Gastroesophageal sphincter (tissue), 4 donors: ENCODE measurements around the gene CDC42BPB. TPM values are rescaled to one million over a fixed set of nuclear protein-coding genes. Genes with fewer than 3 reads are reported as not detected.

Source experiments
- ATAC-seq: fragments of 150-250 bp; one replicate; pipeline ENCODE4 v1.9.1; 2016; ENCODE audit warnings: mild to moderate bottlenecking, moderate library complexity
- H3K27ac ChIP-seq, 4 donors: fragments of 200-600 bp; sonication (generic) in 3 of 4; 1 replicate in 3 of 4; 2 replicates in 1 of 4; pipeline ENCODE4 v1.5.1; 2016 to 2019
- H3K27me3 ChIP-seq: fragments of 200-600 bp; sonication (generic); one replicate; pipeline ENCODE4 v1.5.1; 2019
- H3K36me3 ChIP-seq, 2 donors: fragments of 200-600 bp; sonication (generic); one replicate each; pipeline ENCODE4 v1.5.1; 2019; ENCODE audit warnings: control low read depth in 1 of 2
- H3K4me1 ChIP-seq, 3 donors: fragments of 200-600 bp; sonication (generic); 1 replicate in 2 of 3; 2 replicates in 1 of 3; pipeline ENCODE4 v1.5.1; 2016 to 2019; ENCODE audit warnings: control low read depth in 2 of 3
- H3K4me3 ChIP-seq, 2 donors: fragments of 200-600 bp; sonication (generic); one replicate each; pipeline ENCODE4 v1.5.1; 2019; ENCODE audit warnings: mild to moderate bottlenecking in 1 of 2, moderate library complexity in 1 of 2
- H3K9me3 ChIP-seq, 3 donors: fragments of 200-600 bp; sonication (generic); one replicate each; pipeline ENCODE4 v1.5.1; 2017 to 2019; ENCODE audit warnings: control low read depth in 2 of 3
- EP300 ChIP-seq: sonication (generic); formaldehyde crosslinking; IDR thresholded peaks from one replicate; pipeline ENCODE4 v1.6.1; 2017; ENCODE audit warnings: antibody characterized with exemption, mild to moderate bottlenecking
- POLR2A ChIP-seq, 2 donors: fragments of 450-650 bp; IDR thresholded peaks; one replicate each; pipeline ENCODE4 v1.6.1; 2017; ENCODE audit warnings: antibody characterized with exemption in 2 of 2, mild to moderate bottlenecking in 2 of 2, moderate library complexity in 1 of 2
- POLR2AphosphoS5 ChIP-seq: sonication (generic); formaldehyde crosslinking; IDR thresholded peaks from one replicate; pipeline ENCODE4 v1.6.1; 2017; ENCODE audit warnings: antibody characterized with exemption
- WGBS, 2 donors: methylation state at CpG; one replicate each; pipeline ENCODE4 v1.1.5; 2018; ENCODE audit warnings: low coverage in 1 of 2; 5-methylcytosine and 5-hydroxymethylcytosine counted together
- total RNA-seq, 4 donors: library from RNA; depleted of rRNA; stranded (reverse); fragments of >200 nt; gene quantifications; one replicate each; pipeline ENCODE4 v1.1.0, GENCODE V29; 2016
- TF ChIP-seq, protein P1 (sequence below), 4 experiments: fragments of 200-600 bp in 2 of 4; fragments of 450-650 bp in 2 of 4; sonication (generic) in 1 of 4; IDR thresholded peaks; one replicate each; pipeline ENCODE4 v1.5.1; 2017 to 2019; ENCODE audit warnings: antibody characterized with exemption in 4 of 4, mild to moderate bottlenecking in 2 of 4, moderate library complexity in 2 of 4

Gene CDC42BPB
- total RNA-seq, 4 donors from 2014 or later = 86.7 to 151 (median 97.3) TPM

DNA sequence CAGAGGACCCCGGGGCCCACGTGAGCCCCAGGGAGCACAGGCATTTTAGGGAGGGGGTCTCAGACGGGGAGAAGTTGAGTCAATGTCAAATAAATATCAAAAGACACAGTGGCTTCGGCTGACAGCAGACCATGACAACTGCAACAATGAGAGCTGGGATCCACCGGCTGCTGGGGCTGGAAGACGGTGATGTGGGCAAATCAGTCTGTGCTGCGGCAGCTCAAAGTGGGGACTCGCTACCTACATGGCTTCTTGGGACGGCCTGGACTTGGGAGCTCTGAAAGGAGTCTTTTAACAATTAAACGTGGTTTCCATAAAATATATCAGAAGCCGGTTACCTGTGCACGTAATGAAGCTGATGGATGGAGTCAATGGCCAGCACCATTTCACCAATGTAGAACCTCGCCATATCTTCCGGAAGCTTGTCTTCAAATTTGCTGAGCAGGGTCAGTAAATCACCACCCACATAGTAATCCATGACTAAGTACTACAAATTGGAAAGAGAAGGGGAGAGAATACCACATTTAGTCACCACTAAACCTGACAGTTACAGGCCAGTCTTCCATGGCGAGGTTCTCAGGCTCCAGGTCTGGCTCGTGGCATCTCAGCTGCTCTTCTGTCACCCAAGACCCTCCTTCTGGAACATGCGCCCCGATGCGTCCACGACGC is 58.0 kb downstream of the CDC42BPB start:
- ATAC-seq = no peak
- no peaks in the 10 kb centered on the region for H3K9me3 ChIP-seq
- no peak overlapping the region for H3K27ac ChIP-seq
- H3K27me3 ChIP-seq = no peaks in the 10 kb centered on the region
- H3K4me3 ChIP-seq = no peak overlapping the region
- TF ChIP-seq EP300 = no peak
- no peak for TF ChIP-seq POLR2A (IDR thresholded peaks at IDR 0.05)
- no peak for TF ChIP-seq POLR2AphosphoS5
- TF ChIP-seq, protein P1, sequence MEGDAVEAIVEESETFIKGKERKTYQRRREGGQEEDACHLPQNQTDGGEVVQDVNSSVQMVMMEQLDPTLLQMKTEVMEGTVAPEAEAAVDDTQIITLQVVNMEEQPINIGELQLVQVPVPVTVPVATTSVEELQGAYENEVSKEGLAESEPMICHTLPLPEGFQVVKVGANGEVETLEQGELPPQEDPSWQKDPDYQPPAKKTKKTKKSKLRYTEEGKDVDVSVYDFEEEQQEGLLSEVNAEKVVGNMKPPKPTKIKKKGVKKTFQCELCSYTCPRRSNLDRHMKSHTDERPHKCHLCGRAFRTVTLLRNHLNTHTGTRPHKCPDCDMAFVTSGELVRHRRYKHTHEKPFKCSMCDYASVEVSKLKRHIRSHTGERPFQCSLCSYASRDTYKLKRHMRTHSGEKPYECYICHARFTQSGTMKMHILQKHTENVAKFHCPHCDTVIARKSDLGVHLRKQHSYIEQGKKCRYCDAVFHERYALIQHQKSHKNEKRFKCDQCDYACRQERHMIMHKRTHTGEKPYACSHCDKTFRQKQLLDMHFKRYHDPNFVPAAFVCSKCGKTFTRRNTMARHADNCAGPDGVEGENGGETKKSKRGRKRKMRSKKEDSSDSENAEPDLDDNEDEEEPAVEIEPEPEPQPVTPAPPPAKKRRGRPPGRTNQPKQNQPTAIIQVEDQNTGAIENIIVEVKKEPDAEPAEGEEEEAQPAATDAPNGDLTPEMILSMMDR (IDR thresholded peaks at IDR 0.05) = no peak
- peaks cover 0 to 97% of the 10 kb centered on the region in 2 donors for H3K36me3 ChIP-seq
- WGBS, 2 donors = 97 to 98% methylated on average over 9 to 15 of the region's 21 CpGs
- no peaks in the 10 kb centered on the region for H3K4me1 ChIP-seq

DNA sequence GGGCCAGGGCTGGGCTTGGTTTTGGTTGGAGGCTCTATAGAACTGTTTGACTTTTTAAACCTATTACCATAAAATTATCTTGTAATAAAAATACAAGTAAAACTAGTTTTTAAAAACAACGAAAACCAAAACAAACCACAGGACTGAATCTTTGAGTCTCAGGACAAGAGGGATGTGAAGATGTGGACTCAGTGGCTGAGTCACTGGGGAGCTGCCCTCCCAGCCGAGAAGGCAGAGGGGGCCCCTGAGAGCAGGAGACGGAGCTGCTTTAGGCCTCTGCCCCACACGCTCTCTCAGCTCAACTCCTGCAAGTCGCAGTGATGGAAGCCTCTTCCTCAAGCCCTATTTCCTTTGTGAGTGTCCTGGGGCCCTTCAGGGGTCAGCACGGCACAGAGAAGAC is 59.0 kb downstream of the CDC42BPB start:
- Histone ChIP-seq H3K27ac (no peak overlapping the region), H3K4me1 (no peaks in the 10 kb centered on the region), H3K36me3 (peaks cover 0 to 98% of the 10 kb centered on the region in 2 donors), H3K9me3 (no peaks in the 10 kb centered on the region), H3K27me3 (no peaks in the 10 kb centered on the region), H3K4me3 (no peak overlapping the region)
- 85 to 97% methylated on average over 4 to 5 of the region's 6 CpGs for WGBS, 2 donors
- ATAC-seq = no peak
- TF ChIP-seq POLR2A (IDR thresholded peaks at IDR 0.05) = no peak

DNA sequence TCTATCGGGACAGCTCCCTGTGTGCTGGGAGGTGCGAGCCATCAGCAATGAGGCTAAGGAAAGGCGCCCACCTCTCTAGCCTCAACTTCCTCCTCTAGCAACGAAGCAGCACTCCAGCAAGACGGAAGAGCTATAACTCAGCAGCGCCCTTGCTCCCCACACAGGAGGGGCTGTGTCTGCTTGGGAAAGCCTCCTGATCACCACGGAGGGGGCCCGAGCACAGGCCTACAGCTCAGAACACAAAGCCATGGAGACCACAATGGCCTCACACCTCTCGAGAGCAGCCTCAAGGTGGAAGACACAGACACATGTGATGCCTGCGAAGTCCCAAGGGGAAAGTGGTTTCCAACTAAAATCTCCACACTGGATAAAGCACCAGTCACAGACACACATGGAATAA is 60.4 kb downstream of the CDC42BPB start:
- H3K27ac ChIP-seq = no peak overlapping the region
- H3K27me3 ChIP-seq = no peaks in the 10 kb centered on the region
- no peaks in the 10 kb centered on the region for H3K9me3 ChIP-seq
- H3K36me3 ChIP-seq = peaks cover 0 to 96% of the 10 kb centered on the region in 2 donors
- no peaks in the 10 kb centered on the region for H3K4me1 ChIP-seq
- ATAC-seq = no peak
- TF ChIP-seq EP300 (no peak), POLR2AphosphoS5 (no peak), POLR2A (IDR thresholded peaks at IDR 0.05) (no peak)
- TF ChIP-seq, protein P1 (IDR thresholded peaks at IDR 0.05) = no peak
- 87 to 95% methylated on average over 3 to 4 of the region's 10 CpGs for WGBS, 2 donors
- no peak overlapping the region for H3K4me3 ChIP-seq

DNA sequence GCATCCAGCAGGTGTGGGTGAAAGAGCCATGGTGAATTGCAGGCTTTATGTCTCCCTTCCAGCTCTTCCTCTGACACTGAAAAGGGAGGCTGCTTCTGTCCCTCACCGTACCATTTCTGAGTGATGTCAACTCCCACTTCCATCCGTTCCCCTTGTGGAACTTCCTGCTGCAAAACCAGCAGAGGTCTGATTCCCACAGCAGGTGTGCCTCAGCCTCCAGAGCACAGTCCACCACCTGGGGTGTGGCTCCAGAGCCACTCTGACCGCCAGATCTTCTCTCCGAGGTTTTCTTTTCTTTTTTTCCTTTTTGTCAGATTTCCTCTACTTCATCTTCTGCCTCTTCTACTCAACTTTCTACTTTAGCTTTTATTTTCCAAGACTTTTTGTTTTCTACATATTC is 62.7 kb downstream of the CDC42BPB start:
- no peaks in the 10 kb centered on the region for H3K27me3 ChIP-seq
- WGBS, 2 donors = 73 to 82% methylated on average over 3 of the region's 4 CpGs
- no peaks in the 10 kb centered on the region for H3K9me3 ChIP-seq
- no peak overlapping the region for H3K27ac ChIP-seq
- H3K36me3 ChIP-seq = peaks cover 0 to 96% of the 10 kb centered on the region in 2 donors
- TF ChIP-seq POLR2AphosphoS5 (no peak), EP300 (no peak), POLR2A (IDR thresholded peaks at IDR 0.05) (no peak)
- TF ChIP-seq, protein P1 (IDR thresholded peaks at IDR 0.05) = no peak
- H3K4me1 ChIP-seq = no peaks in the 10 kb centered on the region
- ATAC-seq = no peak
- H3K4me3 ChIP-seq = no peak overlapping the region

DNA sequence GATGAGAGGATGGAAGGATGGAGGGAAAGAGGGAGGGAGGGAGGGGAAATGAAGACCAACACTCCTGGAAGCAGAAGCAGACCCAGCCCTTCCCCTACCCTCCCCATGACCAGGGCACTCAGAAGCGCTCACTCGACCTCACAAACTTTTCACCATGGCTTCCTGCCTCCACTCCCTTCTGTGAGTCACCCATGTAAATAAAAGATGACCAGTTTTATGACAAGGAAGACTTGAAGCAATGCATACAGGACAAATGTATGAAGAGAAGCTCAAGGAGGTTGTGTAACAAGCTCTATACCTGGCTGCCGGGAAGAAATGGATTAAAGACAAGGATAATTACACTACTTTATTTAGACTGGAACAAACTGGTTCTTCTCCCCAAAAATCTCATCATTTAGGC is 63.8 kb downstream of the CDC42BPB start:
- Histone ChIP-seq H3K9me3 (peaks cover 0 to under 1% (median 0%) of the 10 kb centered on the region in 3 donors), H3K4me3 (no peak overlapping the region), H3K27ac (no peak overlapping the region), H3K4me1 (no peaks in the 10 kb centered on the region), H3K36me3 (peaks cover 0 to 98% of the 10 kb centered on the region in 2 donors), H3K27me3 (no peaks in the 10 kb centered on the region)
- WGBS, 2 donors = 70 to 74% methylated on average over 3 of the region's 3 CpGs
- TF ChIP-seq POLR2A (IDR thresholded peaks at IDR 0.05) = no peak
- TF ChIP-seq POLR2AphosphoS5 = no peak
- TF ChIP-seq EP300 = no peak
- TF ChIP-seq, protein P1 (IDR thresholded peaks at IDR 0.05) = no peak
- no peak for ATAC-seq
